Measurements from ENCODE around the gene SLC7A14.

DNA sequence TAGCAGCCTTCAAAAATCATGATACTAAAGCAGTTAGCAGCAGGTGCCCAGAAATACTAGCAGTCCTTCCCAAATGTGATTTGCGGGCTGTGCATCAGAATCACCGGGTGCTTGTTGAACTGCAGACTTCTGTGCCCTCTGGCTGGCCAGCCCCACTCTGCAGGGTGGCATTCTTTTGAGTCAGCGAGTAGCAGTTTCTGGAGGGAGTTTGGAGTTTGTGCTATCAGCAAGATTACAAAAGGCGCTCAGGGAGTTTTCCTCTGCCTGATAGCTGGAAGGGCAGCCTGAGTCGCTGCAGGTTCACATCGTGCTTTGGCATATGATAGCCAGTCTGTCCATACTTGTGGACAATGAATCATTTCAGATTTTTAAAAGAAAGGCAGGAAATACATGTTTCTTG lies 109.6 kb downstream of the SLC7A14 start:
- no peak for TF ChIP-seq POLR2A (IDR thresholded peaks at IDR 0.05; ENCODE audit: extremely low read depth, insufficient read length)
- TF ChIP-seq, protein P1, sequence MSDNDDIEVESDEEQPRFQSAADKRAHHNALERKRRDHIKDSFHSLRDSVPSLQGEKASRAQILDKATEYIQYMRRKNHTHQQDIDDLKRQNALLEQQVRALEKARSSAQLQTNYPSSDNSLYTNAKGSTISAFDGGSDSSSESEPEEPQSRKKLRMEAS (IDR thresholded peaks at IDR 0.05; ENCODE audit: low read depth, low read length): no peak

All from NB4 (cell line).